Panc1 (cell line): Measurements from ENCODE around the gene FZD7.

ENCODE experiments used
- REST ChIP-seq, 2 experiments: IDR thresholded peaks; 2 replicates each; pipeline ENCODE4 v1.6.1; 2011 to 2012; ENCODE audit warnings: low read depth in 2 of 2, control low read depth in 1 of 2, low read length in 1 of 2, mild to moderate bottlenecking in 1 of 2, moderate library complexity in 1 of 2; ENCODE audit not compliant: insufficient read depth in 1 of 2
- SIN3A ChIP-seq: IDR thresholded peaks from 2 replicates; pipeline ENCODE4 v1.6.1; 2012; ENCODE audit warnings: low read depth, mild to moderate bottlenecking, low read length, moderate library complexity, borderline replicate concordance; ENCODE audit not compliant: insufficient read depth
- TF ChIP-seq, protein P1 (sequence below): fragments of 450-650 bp; IDR thresholded peaks from 2 replicates; pipeline ENCODE4 v1.5.1; 2017; ENCODE audit warnings: mild to moderate bottlenecking

DNA sequence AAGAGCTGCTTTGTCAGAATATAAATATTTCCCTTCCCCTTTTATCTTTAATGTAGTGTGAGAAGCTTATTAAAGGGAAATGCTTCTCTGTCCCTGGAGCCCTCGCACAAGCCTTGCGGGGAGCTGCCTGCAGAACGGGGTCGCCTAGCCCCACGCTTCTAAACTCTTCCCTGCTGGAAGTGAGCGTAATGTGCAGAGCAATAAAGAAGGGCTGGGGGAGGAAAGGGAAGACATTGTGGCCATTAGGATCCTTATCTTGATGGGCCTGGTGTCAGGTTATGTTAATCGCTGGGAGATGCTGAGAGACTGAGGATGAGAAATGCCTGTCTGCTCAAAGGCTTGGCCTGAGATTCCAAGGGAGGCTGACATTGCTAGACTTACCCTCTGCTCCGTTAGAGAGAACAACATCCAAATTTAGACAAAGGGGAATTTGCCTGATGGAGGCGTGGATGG is 18.9 kb upstream of the FZD7 start:
- no peak for TF ChIP-seq REST (IDR thresholded peaks at IDR 0.05; ENCODE audit: insufficient read depth in 1 of 2, low read depth in 2 of 2, low read length in 1 of 2)
- TF ChIP-seq, protein P1, sequence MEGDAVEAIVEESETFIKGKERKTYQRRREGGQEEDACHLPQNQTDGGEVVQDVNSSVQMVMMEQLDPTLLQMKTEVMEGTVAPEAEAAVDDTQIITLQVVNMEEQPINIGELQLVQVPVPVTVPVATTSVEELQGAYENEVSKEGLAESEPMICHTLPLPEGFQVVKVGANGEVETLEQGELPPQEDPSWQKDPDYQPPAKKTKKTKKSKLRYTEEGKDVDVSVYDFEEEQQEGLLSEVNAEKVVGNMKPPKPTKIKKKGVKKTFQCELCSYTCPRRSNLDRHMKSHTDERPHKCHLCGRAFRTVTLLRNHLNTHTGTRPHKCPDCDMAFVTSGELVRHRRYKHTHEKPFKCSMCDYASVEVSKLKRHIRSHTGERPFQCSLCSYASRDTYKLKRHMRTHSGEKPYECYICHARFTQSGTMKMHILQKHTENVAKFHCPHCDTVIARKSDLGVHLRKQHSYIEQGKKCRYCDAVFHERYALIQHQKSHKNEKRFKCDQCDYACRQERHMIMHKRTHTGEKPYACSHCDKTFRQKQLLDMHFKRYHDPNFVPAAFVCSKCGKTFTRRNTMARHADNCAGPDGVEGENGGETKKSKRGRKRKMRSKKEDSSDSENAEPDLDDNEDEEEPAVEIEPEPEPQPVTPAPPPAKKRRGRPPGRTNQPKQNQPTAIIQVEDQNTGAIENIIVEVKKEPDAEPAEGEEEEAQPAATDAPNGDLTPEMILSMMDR: no peak
- TF ChIP-seq SIN3A: no peak
